Caki2 (cell line): ENCODE data around the gene ACADM. TPM values are rescaled to one million over a fixed set of nuclear protein-coding genes. Genes with fewer than 3 reads are reported as not detected.
"Not testable (repeated sequence)": the region's sequence is repeated elsewhere in the genome, so short reads cannot be mapped to it uniquely, and the experiment has no call there.

ENCODE experiments used
- DNase-seq: peaks from one replicate; pipeline ENCODE4 v3.0.0-alpha.2; 2015; ENCODE audit warnings: low read depth
- in situ Hi-C: cut with HindIII; loops from 2 replicates; pipeline ENCODE4 v1.10.0; 2016; ENCODE audit warnings: low sequenced_read_pairs, low pct_unique_long_range_greater_than_20kb, mixed read lengths
- total RNA-seq: library from RNA; depleted of rRNA; stranded (reverse); fragments of >200 nt; shearing (Covaris generic); gene quantifications from 2 replicates; pipeline ENCODE4 v1.2.3, GENCODE V29; 2014; ENCODE audit warnings: low replicate concordance

The ACADM gene
- total RNA-seq, 1 experiment from 2014 or later: 16.1 TPM

DNA sequence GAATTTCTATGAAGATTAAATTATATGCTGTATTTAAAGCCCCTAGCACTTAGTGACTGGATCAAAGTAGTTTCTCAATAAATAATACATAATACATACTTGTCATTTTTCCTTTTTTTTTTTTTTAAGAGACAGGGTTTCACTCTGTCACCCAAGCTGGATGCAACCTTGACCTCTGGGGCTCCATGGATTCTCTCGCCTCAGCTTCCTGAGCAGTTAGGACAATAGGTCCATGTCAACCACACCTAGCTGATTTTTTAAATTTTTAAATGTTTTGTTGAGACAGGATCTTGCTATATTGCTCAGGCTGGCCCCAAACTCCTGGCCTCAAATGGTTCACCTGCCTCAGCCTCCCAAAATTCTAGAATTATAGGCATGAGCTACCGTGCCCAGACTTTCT lies 5.9 kb downstream of the ACADM start:
- DNase-seq: no peak
- in situ Hi-C loops: no loop called here

DNA sequence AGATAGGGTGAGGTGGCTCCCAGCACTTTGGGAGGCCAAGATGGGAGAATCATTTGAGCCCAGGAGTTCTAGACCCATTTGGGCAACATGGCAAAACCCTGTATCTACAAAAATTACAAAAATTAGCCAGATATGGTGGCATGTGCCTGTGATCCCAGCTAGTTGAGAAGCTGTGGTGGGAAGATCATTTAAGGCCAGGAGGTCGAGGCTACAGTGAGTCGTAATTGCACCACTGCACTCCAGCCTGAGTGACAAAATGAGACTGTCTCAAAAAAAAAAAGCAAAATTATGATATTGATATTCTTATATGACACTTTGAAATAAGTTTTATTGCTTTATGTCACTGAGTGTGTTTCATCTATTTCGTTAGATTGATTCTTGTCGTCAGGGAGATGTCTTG lies 7.4 kb downstream of the ACADM start:
- in situ Hi-C loops: no loop called here

DNA sequence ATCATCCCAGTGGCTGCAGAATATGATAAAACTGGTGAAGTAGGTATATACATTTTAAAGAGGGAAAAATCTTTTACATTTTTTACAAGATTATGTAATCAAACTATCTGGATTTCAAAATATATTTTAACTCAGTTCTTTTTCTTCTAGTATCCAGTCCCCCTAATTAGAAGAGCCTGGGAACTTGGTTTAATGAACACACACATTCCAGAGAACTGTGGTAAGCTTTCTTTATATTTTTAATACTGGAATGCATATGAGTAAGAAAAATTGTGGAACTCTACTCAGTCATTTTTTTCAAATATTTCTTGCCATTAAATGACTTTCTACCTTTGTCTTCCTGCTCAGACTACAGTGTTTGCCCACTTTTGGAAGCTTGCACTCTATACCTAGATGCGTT lies 8.2 kb downstream of the ACADM start:
- in situ Hi-C loops: no loop called here
- DNase-seq: no peak

More for the DNA sequence above, 7.4 kb downstream of the ACADM start:
- no peak for DNase-seq

DNA sequence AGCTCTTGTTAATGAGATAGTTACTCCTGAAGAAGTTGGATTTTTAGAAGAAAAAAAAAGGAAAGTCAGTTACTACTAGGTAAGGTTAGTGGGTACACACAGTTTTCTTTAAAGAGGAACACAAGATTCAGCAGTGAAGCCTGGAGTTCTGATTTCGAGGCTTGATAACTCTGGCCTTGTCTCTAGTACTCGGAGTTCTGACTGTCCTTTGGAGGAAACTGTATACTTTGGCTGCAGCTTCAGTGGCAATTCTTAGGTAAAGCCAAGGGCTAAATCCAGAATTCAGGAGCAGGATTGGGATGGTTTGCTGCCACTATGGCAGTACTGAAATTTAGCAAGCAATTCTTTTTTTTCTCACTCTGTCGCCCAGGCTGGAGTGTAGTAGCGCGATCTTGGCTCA lies 9.2 kb downstream of the ACADM start:
- DNase-seq: no peak
- in situ Hi-C loops: no loop called here

DNA sequence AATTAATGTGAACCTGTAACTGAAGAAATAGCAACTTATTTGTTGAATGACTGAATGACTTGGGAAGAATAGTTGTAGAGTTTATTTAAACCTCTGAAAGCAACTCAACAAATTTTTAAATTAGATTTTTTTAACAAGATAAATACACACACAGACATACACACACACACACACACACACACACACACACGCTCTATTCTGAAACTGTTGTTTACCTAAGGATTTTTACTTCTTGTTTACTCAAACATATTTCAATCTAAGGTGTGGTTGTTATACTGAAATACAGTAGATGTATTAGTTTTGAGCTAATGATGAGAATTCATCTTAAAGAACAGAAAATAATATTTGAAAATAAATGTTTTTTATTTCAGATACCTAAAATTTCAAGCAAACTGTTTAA lies 11.5 kb downstream of the ACADM start:
- in situ Hi-C loops: no loop called here
- no peak for DNase-seq

DNA sequence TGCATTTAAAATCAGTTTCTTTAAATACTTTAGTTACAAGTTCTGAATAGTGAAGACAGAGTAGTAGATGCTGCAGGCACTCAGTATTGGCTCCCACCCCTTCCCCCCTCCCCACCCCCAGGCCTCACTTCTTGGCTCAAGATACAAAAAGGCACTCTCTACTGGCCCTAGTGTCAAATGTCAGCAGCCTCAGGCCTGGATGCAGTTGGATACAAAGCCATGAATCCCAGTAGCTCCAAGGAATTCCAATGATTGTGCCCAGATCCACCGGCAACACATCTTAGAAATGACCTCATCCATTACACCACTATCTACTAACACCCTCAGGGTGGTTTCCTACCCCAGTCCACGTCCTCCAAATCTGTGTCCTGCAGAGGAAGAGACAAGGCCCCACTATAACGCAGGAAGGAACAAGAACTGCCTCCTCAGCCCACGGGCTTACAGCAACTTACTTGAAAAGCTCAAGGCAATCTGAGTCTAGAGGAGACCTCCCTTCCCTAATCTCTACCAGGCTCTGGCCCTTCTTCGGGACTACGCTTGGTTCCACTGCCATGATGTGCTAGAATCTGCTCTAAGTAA lies 17.6 kb downstream of the ACADM start:
- no peak for DNase-seq
- in situ Hi-C loops: no loop called here

DNA sequence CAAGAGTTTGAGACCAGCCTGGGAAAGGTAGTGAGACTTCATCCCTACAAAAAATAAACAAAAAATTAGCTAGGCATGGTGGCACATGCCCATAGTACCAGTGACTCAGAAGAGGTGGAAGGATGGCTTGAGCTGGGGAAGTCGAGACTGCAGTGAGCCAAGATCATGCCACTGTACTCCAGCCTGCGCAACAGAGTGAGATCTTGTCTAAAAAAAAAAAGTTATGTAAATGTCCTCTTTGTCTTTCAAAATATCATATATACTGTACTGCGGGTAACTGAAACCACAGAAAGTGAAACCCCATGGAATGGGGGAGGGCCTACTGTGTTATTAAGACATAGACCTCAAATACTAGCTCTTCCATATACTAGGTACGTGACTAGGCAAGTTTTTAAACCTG lies 20.8 kb downstream of the ACADM start:
- in situ Hi-C loops: no loop called here

DNA sequence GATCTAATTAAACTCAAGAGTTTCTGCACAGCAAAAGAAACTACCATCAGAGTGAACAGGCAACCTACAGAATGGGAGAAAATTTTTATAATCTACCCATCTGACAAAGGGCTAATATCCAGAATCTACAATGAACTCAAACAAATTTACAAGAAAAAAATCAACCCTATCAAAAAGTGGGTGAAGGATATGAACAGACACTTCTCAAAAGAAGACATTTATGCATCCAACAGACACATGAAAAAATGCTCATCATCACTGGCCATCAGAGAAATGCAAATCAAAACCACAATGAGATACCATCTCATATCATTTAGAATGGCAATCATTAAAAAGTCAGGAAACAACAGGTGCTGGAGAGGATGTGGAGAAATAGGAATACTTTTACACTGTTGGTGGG lies 32.7 kb downstream of the ACADM start:
- in situ Hi-C loops, DNase-seq: not testable (repeated sequence)

More for the DNA sequence above, 20.8 kb downstream of the ACADM start:
- no peak for DNase-seq

DNA sequence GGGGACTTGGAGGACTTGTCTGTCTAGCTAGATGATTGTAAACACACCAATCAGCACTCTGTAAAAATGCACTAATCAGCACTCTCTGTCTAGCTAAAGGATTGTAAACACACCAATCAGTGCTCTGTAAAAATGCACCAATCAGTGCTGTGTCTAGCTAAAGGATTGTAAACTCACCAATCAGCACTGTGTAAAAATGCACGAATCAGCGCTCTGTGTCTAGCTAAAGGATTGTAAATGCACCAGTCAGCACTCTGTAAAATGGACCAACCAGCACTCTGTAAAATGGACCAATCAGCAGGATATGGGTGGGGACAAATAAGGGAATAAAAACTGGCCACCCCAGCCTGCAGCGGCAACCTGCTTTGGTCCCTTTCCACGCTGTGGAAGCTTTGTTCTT lies 34.0 kb downstream of the ACADM start:
- in situ Hi-C loops, DNase-seq: not testable (repeated sequence)

DNA sequence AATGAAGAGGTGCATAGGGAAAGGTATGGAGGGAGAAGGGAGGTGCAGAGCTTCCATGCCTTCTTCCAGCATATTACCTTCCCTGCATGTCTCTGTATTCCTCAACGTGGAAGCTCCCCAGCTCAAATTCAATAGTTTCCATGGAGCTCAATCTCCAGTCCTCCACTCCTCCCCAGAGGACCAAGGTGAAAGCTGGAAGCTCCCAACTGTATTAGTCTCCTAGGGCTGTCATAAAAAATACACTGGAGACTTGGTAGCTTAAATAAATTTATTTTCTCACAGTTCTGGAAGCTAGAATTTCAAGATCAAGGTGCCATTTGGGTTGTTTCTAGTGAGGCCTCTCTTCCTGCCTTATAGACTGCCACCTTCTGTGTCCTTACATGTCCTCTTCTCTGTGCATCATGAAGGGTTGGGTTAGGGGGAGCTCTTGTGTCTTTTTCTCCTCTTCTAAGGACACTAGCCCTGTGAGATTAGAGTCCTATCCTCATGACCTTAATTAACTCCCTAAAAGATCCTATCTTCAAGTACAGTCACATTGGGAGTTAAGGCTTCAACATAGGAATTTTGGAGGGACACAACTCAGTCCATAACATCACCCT lies 39.6 kb downstream of the ACADM start:
- DNase-seq: no peak
- in situ Hi-C loops: no loop called here

DNA sequence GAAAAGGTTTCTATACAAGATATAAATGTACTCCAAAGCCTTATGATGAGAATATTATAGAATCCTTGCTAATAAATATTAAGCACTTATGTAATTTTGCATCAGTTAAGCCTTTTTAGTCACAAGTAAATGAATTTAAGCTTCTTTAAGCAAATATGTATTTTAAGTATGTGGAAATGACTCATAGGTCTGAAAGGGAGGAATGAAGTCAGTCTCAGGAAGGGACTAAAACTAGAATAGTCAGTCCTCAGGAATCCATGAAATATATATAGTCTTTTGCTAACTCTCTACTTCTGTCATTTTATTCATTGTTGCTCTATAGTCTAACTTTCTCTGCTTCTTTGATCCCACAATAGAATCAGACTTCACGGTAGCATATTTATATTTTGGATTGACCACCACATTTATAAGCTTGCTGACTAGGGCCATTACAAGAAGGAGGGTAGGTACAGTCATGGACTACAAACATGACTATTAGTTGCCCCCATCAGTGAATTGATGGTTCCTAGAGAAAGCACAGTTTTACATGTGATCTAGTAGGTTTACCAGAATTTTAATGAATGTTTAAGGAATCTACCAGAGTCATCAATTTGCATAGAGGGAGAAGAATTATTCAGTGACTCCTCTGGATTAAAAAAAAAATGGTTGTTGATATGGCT lies 41.3 kb downstream of the ACADM start:
- DNase-seq: no peak
- in situ Hi-C loops: no loop called here

DNA sequence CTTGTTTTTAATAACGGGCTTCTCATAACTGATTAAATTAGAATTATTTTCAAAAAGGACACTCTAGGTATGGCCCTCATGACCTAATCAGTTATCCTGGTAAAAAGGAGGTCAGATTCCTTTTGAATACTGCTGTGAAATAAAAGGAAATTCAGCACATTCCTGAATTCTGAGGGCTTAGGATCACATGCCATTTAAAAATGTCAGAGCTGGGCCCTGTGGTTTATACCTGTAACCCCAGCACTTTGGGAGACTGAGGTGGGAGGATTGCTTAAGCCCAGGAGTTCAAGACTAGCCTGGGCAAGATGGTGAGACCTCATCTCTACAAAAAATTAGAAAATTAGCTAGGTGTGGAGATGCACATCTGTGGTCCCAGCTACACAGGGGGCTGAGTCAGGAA lies 43.5 kb downstream of the ACADM start:
- in situ Hi-C loops: no loop called here
- no peak for DNase-seq

DNA sequence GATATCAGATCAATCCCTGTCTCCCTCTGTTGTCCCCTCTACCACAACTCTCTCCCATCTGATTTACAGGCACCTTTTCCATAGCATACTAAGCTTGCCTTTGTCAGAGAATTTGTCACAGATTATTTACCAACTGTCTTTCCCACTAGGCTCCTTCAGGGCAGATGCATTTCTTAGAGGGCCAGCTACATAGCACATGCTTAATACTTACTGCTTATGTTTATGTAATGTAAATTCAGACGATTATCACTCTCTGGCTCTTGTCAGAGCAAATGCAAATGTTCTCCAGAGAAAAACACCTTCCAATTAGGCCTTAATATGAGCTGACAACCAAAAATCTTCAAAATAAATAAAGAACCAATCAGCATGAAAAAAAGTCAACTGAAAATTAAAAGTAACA lies 46.3 kb downstream of the ACADM start:
- no peak for DNase-seq
- in situ Hi-C loops: no loop called here

DNA sequence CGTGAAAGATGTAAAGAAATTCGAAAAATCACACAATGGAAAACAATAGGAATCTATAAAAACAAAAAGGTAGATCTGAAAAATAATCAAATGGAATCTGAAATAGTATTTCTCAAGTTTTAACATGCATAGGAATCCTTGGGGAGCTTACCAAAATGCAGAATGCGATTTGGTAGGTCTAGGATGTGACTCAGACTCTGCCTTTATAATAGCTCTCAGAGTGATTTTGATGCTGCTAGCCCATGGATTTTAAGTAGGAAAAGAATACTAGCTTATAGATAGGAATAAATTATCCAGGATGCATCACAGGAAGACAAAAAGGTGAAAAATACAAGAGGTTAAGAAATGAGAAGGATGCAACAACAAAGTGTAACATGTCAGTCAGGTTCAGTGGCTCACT lies 47.5 kb downstream of the ACADM start:
- in situ Hi-C loops: no loop called here
- DNase-seq: no peak

DNA sequence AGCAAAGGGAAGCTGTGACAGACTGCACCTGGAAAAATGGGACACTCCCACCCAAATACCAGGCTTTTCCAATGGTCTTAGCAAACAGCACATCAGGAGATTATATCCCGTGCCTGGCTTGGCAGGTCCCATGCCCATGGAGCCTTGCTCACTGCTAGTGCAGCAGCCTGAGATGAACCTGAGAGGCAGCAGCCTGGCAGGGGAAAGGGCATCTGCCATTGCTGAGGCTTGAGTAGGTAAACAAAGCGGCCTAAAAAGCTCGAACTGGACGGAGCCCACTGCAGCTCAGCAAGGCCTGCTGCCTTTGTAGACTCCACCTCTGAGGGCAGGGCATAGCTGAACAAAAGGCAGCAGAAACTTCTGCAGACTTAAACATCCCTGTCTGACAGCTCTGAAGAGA lies 53.3 kb downstream of the ACADM start:
- in situ Hi-C loops, DNase-seq: not testable (repeated sequence)

DNA sequence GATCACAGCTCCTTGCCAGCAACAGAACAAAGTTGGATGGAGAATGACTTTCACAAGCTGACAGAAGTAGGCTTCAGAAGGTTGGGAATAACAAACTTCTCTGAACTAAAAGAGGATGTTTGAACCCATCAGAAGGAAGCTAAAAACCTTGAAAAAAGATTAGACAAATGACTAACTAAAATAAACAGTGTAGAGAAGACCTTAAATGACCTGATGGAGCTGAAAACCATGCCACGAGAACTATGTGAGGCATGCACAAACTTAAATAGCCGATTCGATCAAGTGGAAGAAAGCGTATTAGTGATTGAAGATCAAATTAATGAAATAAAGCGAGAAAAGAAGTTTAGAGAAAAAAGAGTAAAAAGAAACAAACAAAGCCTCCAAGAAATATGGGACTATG lies 54.2 kb downstream of the ACADM start:
- in situ Hi-C loops, DNase-seq: not testable (repeated sequence)

DNA sequence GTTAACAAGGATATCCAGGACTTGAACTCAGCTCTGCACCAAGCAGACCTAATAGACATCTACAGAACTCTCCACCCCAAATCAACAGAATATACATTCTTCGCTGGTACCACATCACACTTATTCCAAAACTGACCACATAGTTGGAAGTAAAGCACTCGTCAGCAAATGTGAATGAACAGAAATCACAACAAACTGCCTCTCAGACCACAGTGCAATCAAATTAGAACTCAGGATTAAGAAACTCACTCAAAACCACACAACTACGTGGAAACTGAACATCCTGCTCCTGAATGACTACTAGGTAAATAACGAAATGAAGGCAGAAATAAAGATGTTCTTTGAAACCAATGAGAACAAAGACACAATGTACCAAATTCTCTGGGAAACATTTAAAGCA lies 55.7 kb downstream of the ACADM start:
- DNase-seq, in situ Hi-C loops: not testable (repeated sequence)

DNA sequence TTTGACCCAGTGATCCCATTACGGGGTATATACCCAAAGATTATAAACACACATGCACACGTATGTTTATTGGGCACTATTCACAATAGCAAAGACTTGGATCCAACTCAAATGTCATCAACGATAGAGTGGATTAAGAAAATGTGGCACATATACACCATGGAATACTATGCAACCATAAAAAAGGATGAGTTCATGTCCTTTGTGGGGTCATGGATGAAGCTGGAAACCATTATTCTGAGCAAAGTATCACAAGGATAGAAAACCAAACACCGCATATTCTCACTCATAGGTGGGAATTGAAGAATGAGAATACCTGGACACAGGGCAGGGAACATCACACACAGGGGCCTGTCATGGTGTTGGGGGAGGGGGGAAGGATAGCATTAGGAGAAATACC lies 59.4 kb downstream of the ACADM start:
- in situ Hi-C loops: not testable (repeated sequence)

DNA sequence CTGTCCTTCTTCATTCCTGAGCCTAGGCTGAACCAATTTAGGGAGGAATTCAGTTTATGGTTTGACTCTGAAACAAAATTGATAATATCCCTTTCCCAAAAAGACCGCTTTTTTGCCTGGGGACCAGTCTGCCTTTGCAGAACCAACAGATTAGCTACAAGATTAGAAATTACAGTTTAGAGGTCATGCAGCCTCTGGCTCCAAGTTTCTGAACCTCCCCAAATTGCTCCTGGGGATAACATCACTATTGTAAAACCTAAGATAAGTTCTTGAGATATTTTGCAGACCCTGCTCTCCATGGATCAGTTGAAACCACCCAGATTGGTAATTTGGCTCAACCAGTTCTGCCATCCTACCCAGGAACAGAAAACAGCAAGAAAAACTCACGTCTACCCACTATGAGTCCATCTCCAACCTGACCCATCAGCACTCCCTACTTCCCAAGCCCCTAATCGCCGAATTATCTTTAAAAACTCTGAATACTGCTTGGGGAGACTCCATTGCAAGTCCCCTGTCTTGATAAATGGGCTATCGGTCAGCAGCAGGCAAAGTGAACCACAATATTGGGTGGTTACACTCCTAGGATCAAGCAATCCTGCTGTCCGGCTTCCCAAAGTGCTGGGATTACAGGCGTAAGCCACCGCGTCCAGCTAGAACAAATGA lies 60.9 kb downstream of the ACADM start:
- DNase-seq: no peak
- in situ Hi-C loops: no loop called here

More for the DNA sequence above, 59.4 kb downstream of the ACADM start:
- not testable (repeated sequence) for DNase-seq
